K562 (cell line): ENCODE measurements around the gene RBMXL3. TPM values are rescaled to one million over a fixed set of nuclear protein-coding genes. Genes with fewer than 3 reads are reported as not detected.
A peak's percentile ranks its signal among the peaks of the same experiment; 100 is the strongest.

Experiments
- ATAC-seq: fragments of 200-7000 bp; cut with Tn5 transposase; 3 replicates; pipeline ENCODE4 v1.9.1; 2020; ENCODE audit warnings: moderate library complexity
- BruUV-seq: library from RNA; stranded (reverse); fragments of 400-500 nt; replicated peaks from 2 replicates; lab custom pipeline; 2021; lab: Mats Ljungman, UMichigan
- CTCF ChIA-PET: fragments of 300-600 bp; formaldehyde crosslinking; extraction: SDS; loops from one replicate; lab custom pipeline; 2021; ENCODE audit warnings: low intra/inter-chr PET ratio; lab: Yijun Ruan, JAX
- POLR2A ChIA-PET: fragments of 300-600, 350-650 bp; sonication (Branson Sonifier 250); formaldehyde crosslinking; extraction: SDS; loops from one replicate; lab custom pipeline; 2021; ENCODE audit warnings: antibody characterized with exemption, inconsistent platforms; lab: Yijun Ruan, JAX
- DNase-seq, 4 experiments: peaks; one replicate each; pipeline versions ENCODE4 v3.0.0 to v3.0.0-alpha.2; 2011 to 2018; ENCODE audit warnings: low spot score in 3 of 4, mixed read lengths in 3 of 4; ENCODE audit errors: extremely low read depth in 1 of 4
- FAIRE-seq: peaks from 2 replicates; lab custom pipeline; 2011; peaks lifted over from hg19 to GRCh38; lab: Jason Lieb, UNC
- H2AFZ ChIP-seq: 2 replicates; pipeline ENCODE4 v1.6.0; 2011; ENCODE audit warnings: low read depth, low read length, control low read depth, inconsistent platforms
- H3K27ac ChIP-seq: fragments of 200-600 bp; 3 replicates; pipeline ENCODE4 v1.8.0; 2011; ENCODE audit warnings: low read depth, mild to moderate bottlenecking, control low read depth, inconsistent platforms, low read length, moderate library complexity, mixed read lengths; ENCODE audit errors: extremely low read depth
- H3K27me3 ChIP-seq, 2 experiments: fragments of 300-600 bp in 1 of 2; 2 replicates in 1 of 2; 3 replicates in 1 of 2; pipeline versions ENCODE4 v1.6.0 to v1.8.0; 2011; ENCODE audit warnings: inconsistent platforms in 2 of 2, low read length in 2 of 2, mild to moderate bottlenecking in 1 of 2, mixed read lengths in 1 of 2, moderate library complexity in 1 of 2; ENCODE audit not compliant: control insufficient read depth in 2 of 2, insufficient read depth in 2 of 2
- H3K36me3 ChIP-seq: fragments of 300-600 bp; 3 replicates; pipeline ENCODE4 v1.8.0; 2011; ENCODE audit warnings: mild to moderate bottlenecking, low read length, inconsistent platforms; ENCODE audit not compliant: control insufficient read depth, insufficient read depth
- H3K4me1 ChIP-seq, 2 experiments: fragments of 200-600 bp in 1 of 2; replicated peaks in 1 of 2; 2 replicates in 1 of 2; 3 replicates in 1 of 2; pipeline versions ENCODE4 v1.5.1 to v1.8.0; 2011; ENCODE audit warnings: inconsistent platforms in 2 of 2, low read length in 2 of 2, mild to moderate bottlenecking in 1 of 2, mixed read lengths in 1 of 2, moderate library complexity in 1 of 2; ENCODE audit not compliant: control insufficient read depth in 2 of 2, insufficient read depth in 2 of 2
- H3K4me2 ChIP-seq: 2 replicates; pipeline ENCODE4 v1.6.1; 2011; ENCODE audit warnings: low read length, control low read depth, inconsistent platforms, mixed read lengths; ENCODE audit not compliant: insufficient read depth
- H3K4me3 ChIP-seq: fragments of 200-600 bp; sonication (generic), shearing (Covaris generic); 2 replicates; pipeline ENCODE4 v1.5.1; 2016; ENCODE audit warnings: control low read depth, inconsistent platforms
- H3K79me2 ChIP-seq: fragments of 200-600 bp; 3 replicates; pipeline ENCODE4 v1.8.0; 2011; ENCODE audit warnings: low read length, inconsistent platforms; ENCODE audit not compliant: control insufficient read depth, insufficient read depth
- H3K9ac ChIP-seq, 2 experiments: 2 replicates each; pipeline versions ENCODE4 v1.6.0 to v1.6.1; 2011; ENCODE audit warnings: low read depth in 2 of 2, low read length in 2 of 2, control low read depth in 1 of 2, inconsistent platforms in 1 of 2, mild to moderate bottlenecking in 1 of 2, mixed read lengths in 1 of 2; ENCODE audit not compliant: insufficient read depth in 1 of 2
- H3K9me1 ChIP-seq: one replicate; pipeline ENCODE4 v1.6.0; 2011; ENCODE audit warnings: inconsistent platforms, mild to moderate bottlenecking, low read length, moderate library complexity; ENCODE audit not compliant: control insufficient read depth, insufficient read depth
- H3K9me3 ChIP-seq: replicated peaks from 2 replicates; pipeline ENCODE4 v1.5.1; 2011; ENCODE audit warnings: low read depth, low read length, inconsistent platforms; ENCODE audit not compliant: control insufficient read depth, insufficient read depth
- H4K20me1 ChIP-seq: replicated peaks from 2 replicates; pipeline ENCODE4 v1.6.1; 2011; ENCODE audit warnings: low read length, inconsistent platforms, mixed read lengths; ENCODE audit not compliant: control insufficient read depth, insufficient read depth
- CTCF ChIP-seq, 3 experiments: IDR thresholded peaks in 2 of 3; conservative IDR thresholded peaks in 1 of 3; 2 replicates each; pipeline ENCODE4 v1.5.1; 2011 to 2012; ENCODE audit warnings: low read length in 3 of 3, mild to moderate bottlenecking in 3 of 3, control low read depth in 2 of 3, improper control_type of control experiment in 1 of 3, inconsistent platforms in 1 of 3, low read depth in 1 of 3, mixed read lengths in 1 of 3, moderate library complexity in 1 of 3; ENCODE audit not compliant: insufficient read depth in 2 of 3
- EP400 ChIP-seq: fragments of 450-650 bp; IDR thresholded peaks from 2 replicates; pipeline ENCODE4 v1.6.1; 2017; ENCODE audit warnings: antibody characterized with exemption, mild to moderate bottlenecking, moderate library complexity
- ID3 ChIP-seq, 2 experiments: fragments of 250-450 bp in 1 of 2; fragments of 450-650 bp in 1 of 2; sonication (Bioruptor Pico) in 1 of 2; IDR thresholded peaks; 2 replicates each; pipeline versions ENCODE4 v1.6.1 to v1.8.0; 2016 to 2021; ENCODE audit warnings: mild to moderate bottlenecking in 2 of 2, moderate library complexity in 2 of 2, missing compliant biosample characterization in 1 of 2, missing genetic modification characterization in 1 of 2
- REST ChIP-seq, 2 experiments: fragments of 450-650 bp; formaldehyde crosslinking in 1 of 2; IDR thresholded peaks; 2 replicates each; pipeline versions ENCODE4 v1.4.0 to v1.6.1; 2014 to 2020; ENCODE audit warnings: mild to moderate bottlenecking in 2 of 2, borderline replicate concordance in 1 of 2, low read depth in 1 of 2
- SMC3 ChIP-seq: conservative IDR thresholded peaks from 2 replicates; pipeline ENCODE4 v1.6.1; 2011; ENCODE audit warnings: low read depth, low read length, improper control_type of control experiment; ENCODE audit not compliant: insufficient read depth
- ZNF277 ChIP-seq: fragments of 250-450 bp; sonication (Bioruptor Pico); IDR thresholded peaks from 2 replicates; pipeline ENCODE4 v1.8.0; 2022; ENCODE audit warnings: inconsistent platforms, mild to moderate bottlenecking, moderate library complexity, borderline replicate concordance
- WGBS: fragments of 100-300 bp; shearing (Covaris generic); methylation state at CpG from one replicate; pipeline ENCODE4 v1.1.6; 2016; ENCODE audit warnings: low coverage, mixed read lengths; ENCODE audit not compliant: insufficient coverage; ENCODE audit errors: missing lambda C conversion rate; 5-methylcytosine and 5-hydroxymethylcytosine counted together
- in situ Hi-C: fragments of 300-500 bp; cut with MboI; formaldehyde crosslinking; loops from 4 replicates; pipeline ENCODE4 v1.15.0; 2018; ENCODE audit warnings: inconsistent platforms, mixed read lengths
- intact Hi-C: fragments of 100-400 bp; cut with micrococcal nuclease; formaldehyde crosslinking; loops from 2 replicates; pipeline ENCODE4 v1.14.2; 2022
- polyA plus RNA-seq, 8 experiments: library from polyadenylated mRNA; depleted of rRNA in 4 of 8; stranded (reverse) in 5 of 8; unstranded in 3 of 8; fragments of >200 nt; fragmentation: Nextera tagmentation in 2 of 8; fragmentation: Illumina TruSeq in 1 of 8; extraction: Ambion mirVana in 2 of 8; extraction: Trizol in 1 of 8; gene quantifications; 2 replicates each; pipeline versions ENCODE4 v1.2.1 to v1.2.3, GENCODE V29; 2011 to 2014; ENCODE audit warnings: inconsistent platforms in 1 of 8, missing spikeins in 1 of 8
- total RNA-seq, 7 experiments: library from RNA; depleted of rRNA in 6 of 7; stranded (reverse); fragments of >200 nt in 6 of 7; fragmentation: Illumina TruSeq in 2 of 7; extraction: Trizol in 2 of 7; gene quantifications; 2 replicates each; pipeline versions ENCODE4 v1.2.1 to v1.2.3, GENCODE V29; 2011 to 2021; ENCODE audit warnings: low replicate concordance in 1 of 7

The RBMXL3 gene
- total and polyA plus RNA-seq, 9 of the 15 experiments (the other 6 are each of a cell fraction or from before 2014, with no cell fraction given) = 0.03 to 0.31 (median 0.04) TPM; not detected in 6

DNA sequence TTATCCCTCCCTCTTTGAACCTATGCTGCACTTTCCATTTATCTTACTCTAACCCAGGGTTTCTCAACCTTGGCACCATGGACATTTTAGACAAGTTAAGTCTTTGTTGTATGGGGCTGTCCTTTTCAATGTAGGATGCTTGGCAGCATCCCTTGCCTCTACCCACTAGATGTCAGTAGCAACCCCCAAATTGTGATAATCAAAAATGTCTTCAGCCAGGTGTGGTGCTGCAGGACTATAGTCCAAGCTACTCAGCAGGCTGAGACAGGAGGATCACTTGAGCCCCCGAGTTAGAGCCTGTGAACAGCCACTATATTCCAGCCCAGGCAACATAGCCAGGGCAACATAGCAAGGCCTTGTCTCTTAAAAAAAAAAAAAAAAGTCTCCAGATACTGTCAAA lies 37.7 kb downstream of the RBMXL3 start:
- peak; percentile 51 for FAIRE-seq
- intact Hi-C loops (loop anchor here (10.0 kb wide), 1 partner anchor 418 kb away; no protein-coding TSS in a partner anchor), in situ Hi-C loops (no loop called here)
- Histone ChIP-seq H3K9ac (no peak overlapping the region), H3K9me1 (no peaks in the 10 kb centered on the region), H2AFZ (no peak overlapping the region), H3K4me1 (no peaks in the 10 kb centered on the region), H3K4me3 (no peak overlapping the region), H3K79me2 (no peaks in the 10 kb centered on the region), H3K27me3 (no peaks in the 10 kb centered on the region), H3K36me3 (no peaks in the 10 kb centered on the region), H3K4me2 (no peak overlapping the region), H3K9me3 (no peaks in the 10 kb centered on the region), H4K20me1 (no peaks in the 10 kb centered on the region), H3K27ac (no peak overlapping the region)
- BruUV-seq = no TSS peak
- ChIA-PET CTCF (no interaction called here), POLR2A (no interaction called here)
- WGBS = 0% methylated on average over 1 of the region's 1 CpG
- peak in 1 of 4 experiments; percentile 15 for DNase-seq
- peak; percentile 73; the same call in 2 of the 3 replicates for ATAC-seq
- TF ChIP-seq CTCF (IDR thresholded peaks at IDR 0.05 in 2 of 3, conservative IDR thresholded peaks at IDR 0.05 in 1 of 3; ENCODE audit: insufficient read depth in 2 of 3, low read depth in 1 of 3, low read length in 3 of 3) = peak; percentile 36 to 86 (median 59); a peak in 4 of 6 replicates
- no peak for TF ChIP-seq SMC3
- 0 out of 2 replicates have a peak, but pooled peaks have one; percentile 5 for TF ChIP-seq REST (IDR thresholded peaks at IDR 0.05; ENCODE audit: borderline replicate concordance)
- no peak for TF ChIP-seq REST (CRISPR knock-in tag; IDR thresholded peaks at IDR 0.05; ENCODE audit: low read depth)
- TF ChIP-seq ZNF277 (CRISPR knock-in tag) = no peak
- TF ChIP-seq ID3 (CRISPR knock-in tag; IDR thresholded peaks at IDR 0.05) = no peak
- TF ChIP-seq ID3 (tag; IDR thresholded peaks at IDR 0.05) = no peak
- no peak for TF ChIP-seq EP400
